Suprapubic skin (tissue), 4 donors: Measurements from ENCODE around the gene ATOH1. TPM values are rescaled to one million over a fixed set of nuclear protein-coding genes. Genes with fewer than 3 reads are reported as not detected.
A peak's percentile ranks its signal among the peaks of the same experiment; 100 is the strongest.

Source experiments
- DNase-seq, 2 donors: peaks; one replicate each; pipeline ENCODE4 v3.0.0-alpha.2; 2019; ENCODE audit warnings: low spot score in 2 of 2
- H3K27ac ChIP-seq: fragments of 200-600 bp; sonication (generic); one replicate; pipeline ENCODE4 v1.5.1; 2019
- H3K27me3 ChIP-seq: fragments of 200-600 bp; sonication (generic); one replicate; pipeline ENCODE4 v1.5.1; 2019
- H3K36me3 ChIP-seq: fragments of 200-600 bp; sonication (generic); one replicate; pipeline ENCODE4 v1.5.1; 2019
- H3K4me1 ChIP-seq: fragments of 200-600 bp; sonication (generic); one replicate; pipeline ENCODE4 v1.5.1; 2019
- H3K4me3 ChIP-seq: fragments of 200-600 bp; sonication (generic); one replicate; pipeline ENCODE4 v1.5.1; 2019; ENCODE audit warnings: mild to moderate bottlenecking
- H3K9me3 ChIP-seq: fragments of 200-600 bp; sonication (generic); one replicate; pipeline ENCODE4 v1.5.1; 2019
- CTCF ChIP-seq, 2 donors: fragments of 200-600 bp in 1 of 2; fragments of 450-650 bp in 1 of 2; sonication (generic) in 1 of 2; IDR thresholded peaks; one replicate each; pipeline ENCODE4 v1.5.1; 2016 to 2019; ENCODE audit warnings: antibody characterized with exemption in 2 of 2, mild to moderate bottlenecking in 1 of 2, moderate library complexity in 1 of 2
- EP300 ChIP-seq: sonication (generic); formaldehyde crosslinking; IDR thresholded peaks from one replicate; pipeline ENCODE4 v1.6.1; 2017; ENCODE audit warnings: antibody characterized with exemption
- POLR2A ChIP-seq, 2 donors: fragments of 450-650 bp; IDR thresholded peaks; one replicate each; pipeline ENCODE4 v1.6.1; 2017; ENCODE audit warnings: antibody characterized with exemption in 2 of 2, mild to moderate bottlenecking in 2 of 2, moderate library complexity in 2 of 2
- POLR2AphosphoS5 ChIP-seq, 3 donors: sonication (generic); formaldehyde crosslinking; IDR thresholded peaks; one replicate each; pipeline ENCODE4 v1.6.1; 2017; ENCODE audit warnings: antibody characterized with exemption in 3 of 3
- WGBS: methylation state at CpG from one replicate; pipeline ENCODE4 v1.1.5; 2018; 5-methylcytosine and 5-hydroxymethylcytosine counted together
- total RNA-seq, 4 donors: library from RNA; depleted of rRNA; stranded (reverse); fragments of >200 nt; gene quantifications; one replicate each; pipeline ENCODE4 v1.1.0, GENCODE V29; 2016

ATOH1 gene, protein sequence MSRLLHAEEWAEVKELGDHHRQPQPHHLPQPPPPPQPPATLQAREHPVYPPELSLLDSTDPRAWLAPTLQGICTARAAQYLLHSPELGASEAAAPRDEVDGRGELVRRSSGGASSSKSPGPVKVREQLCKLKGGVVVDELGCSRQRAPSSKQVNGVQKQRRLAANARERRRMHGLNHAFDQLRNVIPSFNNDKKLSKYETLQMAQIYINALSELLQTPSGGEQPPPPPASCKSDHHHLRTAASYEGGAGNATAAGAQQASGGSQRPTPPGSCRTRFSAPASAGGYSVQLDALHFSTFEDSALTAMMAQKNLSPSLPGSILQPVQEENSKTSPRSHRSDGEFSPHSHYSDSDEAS
- not detected for total RNA-seq

- H3K27ac ChIP-seq = no peak within 1 kb of the TSS
- peak within 1 kb of the TSS; percentile 44 for H3K4me3 ChIP-seq
- DNase-seq = no peak
- no peaks in the 10 kb centered on the region for H3K36me3 ChIP-seq
- H3K4me1 ChIP-seq = peaks cover 32% of the 10 kb centered on the region
- peaks cover 84% of the 10 kb centered on the region for H3K27me3 ChIP-seq
- under 1% methylated on average over 46 of the region's 46 CpGs for WGBS
- no peaks in the 10 kb centered on the region for H3K9me3 ChIP-seq
- no peak for TF ChIP-seq EP300
- TF ChIP-seq POLR2A (IDR thresholded peaks at IDR 0.05) = no peak
- no peak for TF ChIP-seq CTCF (IDR thresholded peaks at IDR 0.05)
- no peak for TF ChIP-seq POLR2AphosphoS5 (IDR thresholded peaks at IDR 0.05)
Observed at GRCh38 chr4:93828332-93828994, at the start of gene ATOH1. Gene ATOH1, plus strand, starts transcription at chr4:93828753. Its CDS starts 174 bp downstream, at chr4:93828927.

DNA sequence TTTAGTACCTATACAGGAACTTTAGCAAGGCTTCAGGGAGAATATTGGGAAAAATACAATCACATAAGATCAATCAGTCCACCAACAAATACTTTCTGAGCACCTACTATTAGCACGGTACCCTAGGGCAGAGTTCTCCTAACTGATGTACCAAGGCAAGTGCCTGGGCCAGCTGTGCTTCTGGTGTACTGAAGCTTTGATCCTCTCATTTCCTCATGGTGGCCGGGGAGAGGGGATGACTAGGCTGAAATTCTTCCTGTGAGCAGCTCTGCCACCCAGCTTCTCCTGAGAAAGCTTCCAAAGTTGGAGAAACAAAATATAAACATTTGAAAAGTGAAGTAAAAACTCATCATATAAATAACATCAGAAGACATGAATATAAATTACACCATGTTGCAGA, 49.3 kb upstream of the ATOH1 start:
- 79% methylated on average over 2 of the region's 2 CpGs for WGBS
- H3K9me3 ChIP-seq = no peaks in the 10 kb centered on the region
- no peaks in the 10 kb centered on the region for H3K36me3 ChIP-seq
- H3K4me1 ChIP-seq = peaks cover 6% of the 10 kb centered on the region
- no peak for DNase-seq
- H3K27me3 ChIP-seq = no peaks in the 10 kb centered on the region
- no peak overlapping the region for H3K27ac ChIP-seq
- no peak overlapping the region for H3K4me3 ChIP-seq
- no peak for TF ChIP-seq POLR2A (IDR thresholded peaks at IDR 0.05)
- TF ChIP-seq CTCF (IDR thresholded peaks at IDR 0.05) = no peak
- no peak for TF ChIP-seq EP300
- no peak for TF ChIP-seq POLR2AphosphoS5 (IDR thresholded peaks at IDR 0.05)

DNA sequence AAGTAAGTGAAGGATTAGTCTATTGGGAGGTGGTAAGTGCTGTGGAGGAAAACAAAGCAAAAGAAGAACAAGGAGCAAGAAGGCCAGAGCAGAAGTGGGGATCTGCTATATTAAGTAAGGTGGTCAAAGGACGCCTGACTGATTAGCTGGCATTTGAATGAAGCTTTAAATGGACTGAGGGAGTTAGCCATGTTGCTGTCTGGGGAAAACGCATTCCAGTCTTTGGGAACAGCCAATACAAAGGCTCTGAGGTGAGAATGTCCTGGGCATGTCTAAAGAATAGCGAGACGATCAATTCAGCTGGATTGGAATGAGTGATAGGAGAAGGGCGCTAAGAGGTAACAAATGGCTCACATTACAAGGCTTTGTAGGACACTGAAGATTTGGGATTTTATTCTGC, 48.5 kb upstream of the ATOH1 start:
- no peaks in the 10 kb centered on the region for H3K9me3 ChIP-seq
- H3K27me3 ChIP-seq = no peaks in the 10 kb centered on the region
- no peaks in the 10 kb centered on the region for H3K36me3 ChIP-seq
- TF ChIP-seq POLR2AphosphoS5 (IDR thresholded peaks at IDR 0.05) (no peak), CTCF (IDR thresholded peaks at IDR 0.05) (no peak), EP300 (no peak), POLR2A (IDR thresholded peaks at IDR 0.05) (no peak)
- H3K4me1 ChIP-seq = peaks cover 6% of the 10 kb centered on the region
- WGBS = 90% methylated on average over 5 of the region's 5 CpGs
- no peak for DNase-seq
- H3K27ac ChIP-seq = no peak overlapping the region
- H3K4me3 ChIP-seq = no peak overlapping the region

DNA sequence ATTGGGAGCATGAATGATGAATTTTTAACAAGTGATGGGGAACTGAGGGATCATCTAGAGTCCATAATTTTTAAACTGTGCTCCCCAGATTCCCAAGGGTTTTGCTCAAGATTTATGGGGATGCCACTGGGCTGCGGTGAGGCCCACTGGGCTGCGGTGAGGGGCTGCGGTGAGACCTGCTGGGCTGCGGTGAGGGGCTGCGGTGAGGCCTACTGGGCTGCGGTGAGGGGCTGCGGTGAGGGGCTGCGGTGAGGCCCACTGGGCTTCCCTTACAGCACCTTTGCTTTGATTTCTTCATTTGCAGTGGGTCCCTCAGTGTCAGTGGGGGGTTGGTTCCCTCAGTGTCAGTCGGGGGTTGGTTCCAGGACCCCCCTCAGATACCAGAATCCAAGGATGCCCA, 47.4 kb upstream of the ATOH1 start:
- no peak for DNase-seq
- 93% methylated on average over 9 of the region's 9 CpGs for WGBS
- no peaks in the 10 kb centered on the region for H3K9me3 ChIP-seq
- H3K4me1 ChIP-seq = peaks cover 6% of the 10 kb centered on the region
- no peaks in the 10 kb centered on the region for H3K27me3 ChIP-seq
- H3K4me3 ChIP-seq = no peak overlapping the region
- no peak for TF ChIP-seq CTCF (IDR thresholded peaks at IDR 0.05)
- no peak for TF ChIP-seq EP300
- no peak for TF ChIP-seq POLR2A (IDR thresholded peaks at IDR 0.05)
- no peak for TF ChIP-seq POLR2AphosphoS5 (IDR thresholded peaks at IDR 0.05)
- H3K36me3 ChIP-seq = no peaks in the 10 kb centered on the region
- H3K27ac ChIP-seq = no peak overlapping the region

- Histone ChIP-seq H3K27me3 (no peaks in the 10 kb centered on the region), H3K9me3 (no peaks in the 10 kb centered on the region), H3K4me1 (no peaks in the 10 kb centered on the region), H3K27ac (no peak overlapping the region), H3K36me3 (no peaks in the 10 kb centered on the region), H3K4me3 (no peak overlapping the region)
- no peak for DNase-seq
- 60% methylated on average over 2 of the region's 2 CpGs for WGBS
- TF ChIP-seq POLR2A (IDR thresholded peaks at IDR 0.05) (no peak), CTCF (IDR thresholded peaks at IDR 0.05) (no peak), POLR2AphosphoS5 (IDR thresholded peaks at IDR 0.05) (no peak), EP300 (no peak)
Observed at GRCh38 chr4:93786149-93786548, 42.4 kb upstream of the ATOH1 start.
